HG03354 (cell line): Measurements from ENCODE around the gene TMBIM1.

ENCODE experiments used
- ATAC-seq: cut with Tn5 transposase; IDR thresholded peaks from one replicate; pipeline ENCODE4 v1.9.1; 2021; ENCODE audit warnings: mild to moderate bottlenecking; ENCODE audit not compliant: unreplicated experiment, poor library complexity, severe bottlenecking

Gene TMBIM1

DNA sequence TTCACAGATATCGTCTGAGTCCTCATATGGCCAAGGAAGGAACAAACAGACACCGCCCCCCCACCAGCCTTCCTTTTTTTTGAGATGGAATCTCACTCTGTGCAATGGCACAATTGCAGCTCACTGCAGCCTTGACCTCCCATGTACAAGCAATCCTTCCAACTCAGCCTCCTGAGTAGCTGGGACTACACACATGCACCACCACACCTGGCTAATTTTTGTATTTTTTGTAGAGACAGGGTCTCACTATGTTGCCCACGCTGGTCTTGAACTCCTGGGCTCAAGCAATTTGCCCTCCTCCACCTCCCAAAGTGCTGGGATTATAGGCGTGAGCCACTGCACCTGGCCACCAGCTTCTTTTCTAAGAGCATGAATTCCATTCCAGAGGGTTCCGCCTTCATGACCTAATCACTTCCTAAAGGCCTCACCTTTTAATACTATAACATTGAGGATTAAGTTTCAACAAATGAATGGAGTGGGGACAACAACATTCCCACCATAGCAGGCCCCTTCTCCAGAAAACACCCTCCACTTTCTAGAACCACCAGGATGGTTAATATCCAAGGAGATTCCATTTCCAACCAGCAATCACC, 2.2 kb upstream of the TMBIM1 start:
- no peak for ATAC-seq

DNA sequence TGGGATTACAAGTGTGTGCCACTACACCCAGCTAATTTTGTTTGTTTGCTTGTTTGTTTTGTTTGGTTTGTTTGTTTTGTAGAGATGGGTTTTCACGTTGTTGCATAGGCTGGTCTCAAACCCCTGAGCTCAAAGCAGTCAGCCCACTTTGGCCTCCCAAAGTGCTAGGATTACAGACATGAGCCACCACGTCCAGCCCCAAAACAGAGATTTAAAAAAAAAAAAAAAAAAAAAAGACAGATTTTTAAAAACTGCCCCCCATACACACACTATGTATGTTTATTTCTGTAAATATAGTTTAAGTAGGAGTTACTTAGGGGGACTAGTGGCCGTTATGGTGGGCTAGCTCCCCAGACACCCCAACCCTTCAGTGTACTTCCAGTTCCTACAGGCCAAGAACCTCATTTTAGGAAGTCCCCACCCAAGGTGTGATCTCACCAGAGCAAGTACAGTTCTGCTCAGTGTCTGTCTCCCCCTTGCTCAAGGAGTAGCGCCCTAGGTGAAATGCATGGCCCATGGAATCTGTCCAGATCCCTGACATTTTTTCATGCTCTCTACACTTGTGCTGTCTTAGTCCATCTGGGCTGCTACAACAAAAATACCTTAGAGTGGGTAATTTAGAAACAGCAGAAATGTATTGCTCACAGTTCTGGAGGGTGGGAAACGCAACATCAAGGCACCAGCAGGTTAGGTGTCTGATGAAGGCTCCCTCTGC, 1.6 kb upstream of the TMBIM1 start:
- no peak for ATAC-seq

DNA sequence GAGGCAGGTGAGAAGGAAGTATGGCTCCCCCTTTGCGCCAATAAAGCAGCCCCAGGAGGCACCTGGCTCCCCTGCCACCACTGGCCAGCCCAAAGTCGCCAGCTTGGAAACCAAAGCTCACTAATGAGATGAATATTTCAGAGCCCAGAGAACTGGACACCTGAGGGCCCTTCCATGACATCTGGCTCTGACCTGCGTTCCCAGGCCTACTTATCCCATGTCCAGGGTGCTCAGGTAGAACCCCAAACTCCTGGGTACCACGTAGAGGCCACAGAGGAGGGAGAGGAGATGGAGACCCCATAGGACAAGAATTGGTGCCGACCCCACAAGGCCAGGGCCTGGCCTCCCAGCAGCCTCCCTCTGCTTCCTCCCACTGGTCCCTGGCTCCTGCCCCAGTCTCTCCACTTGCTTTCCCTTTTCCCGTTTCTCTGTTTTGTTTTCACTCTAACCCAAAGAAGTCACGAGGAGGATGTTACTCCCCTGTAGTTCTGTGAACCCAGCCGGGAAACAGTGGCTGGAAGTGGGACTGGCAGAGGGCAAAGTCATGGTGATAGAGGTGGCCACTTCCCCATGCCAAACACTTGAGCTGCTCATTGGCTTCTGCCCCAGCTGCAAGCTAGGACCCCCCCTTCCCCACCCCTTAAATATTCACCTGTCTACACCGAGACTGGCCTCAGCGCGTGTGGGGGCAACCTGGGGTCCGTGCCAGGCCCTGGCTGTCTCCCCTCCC, 820 bp downstream of the TMBIM1 start:
- ATAC-seq = no peak

GRCh38 chr2:218290316-218291261, 1.7 kb downstream of the TMBIM1 start:
- peak; percentile 55 for ATAC-seq

GRCh38 chr2:218289639-218290315, 2.5 kb downstream of the TMBIM1 start:
- ATAC-seq = no peak

GRCh38 chr2:218286570-218287459, 5.5 kb downstream of the TMBIM1 start:
- peak; percentile 75 for ATAC-seq

- ATAC-seq = no peak
These were observed 6.7 kb downstream of the TMBIM1 start for GRCh38 chr2:218285604-218286003.

- peak; percentile 37 for ATAC-seq
These were observed 8.0 kb downstream of the TMBIM1 start for GRCh38 chr2:218284106-218284811.

DNA sequence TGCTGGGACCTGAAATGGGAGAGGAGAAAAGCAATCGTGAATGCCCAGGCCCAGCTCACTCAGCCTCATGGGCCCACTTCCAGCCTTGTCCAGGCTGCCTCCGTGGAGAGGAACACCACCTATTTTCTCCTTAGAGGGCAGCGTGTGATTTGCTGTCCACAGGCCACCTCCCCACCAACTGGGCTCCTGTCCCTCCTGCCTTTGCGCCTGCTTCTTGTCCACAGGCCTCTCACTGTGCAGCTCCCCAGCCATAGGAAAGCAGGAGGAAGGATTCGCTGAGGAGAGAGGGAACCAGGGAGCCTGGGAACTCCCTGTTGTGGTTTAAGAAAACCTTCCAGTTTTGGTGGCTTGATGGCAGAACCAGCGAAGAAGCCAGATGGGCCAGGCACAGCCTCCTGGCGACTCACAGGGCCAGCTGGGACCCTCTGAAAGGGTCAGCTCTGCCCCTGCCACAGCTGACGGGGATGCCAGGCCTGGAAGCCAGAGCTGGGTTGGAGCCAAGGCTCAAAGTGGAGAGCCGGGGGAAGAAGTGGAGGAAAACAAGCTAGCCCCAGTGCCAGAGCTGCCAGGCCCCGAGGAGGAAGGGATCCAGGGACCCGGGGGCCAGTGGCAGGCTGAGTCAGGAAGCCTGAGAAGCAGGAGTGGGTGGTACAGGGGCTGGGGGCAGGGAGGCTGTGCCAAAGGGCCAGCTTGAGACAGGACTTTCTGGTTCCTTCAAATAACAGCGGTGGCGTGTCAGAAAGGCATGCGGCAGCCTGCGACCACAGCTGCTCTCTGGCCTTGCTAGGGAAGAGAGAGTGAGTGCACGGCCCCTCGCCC, 9.9 kb downstream of the TMBIM1 start:
- no peak for ATAC-seq

DNA sequence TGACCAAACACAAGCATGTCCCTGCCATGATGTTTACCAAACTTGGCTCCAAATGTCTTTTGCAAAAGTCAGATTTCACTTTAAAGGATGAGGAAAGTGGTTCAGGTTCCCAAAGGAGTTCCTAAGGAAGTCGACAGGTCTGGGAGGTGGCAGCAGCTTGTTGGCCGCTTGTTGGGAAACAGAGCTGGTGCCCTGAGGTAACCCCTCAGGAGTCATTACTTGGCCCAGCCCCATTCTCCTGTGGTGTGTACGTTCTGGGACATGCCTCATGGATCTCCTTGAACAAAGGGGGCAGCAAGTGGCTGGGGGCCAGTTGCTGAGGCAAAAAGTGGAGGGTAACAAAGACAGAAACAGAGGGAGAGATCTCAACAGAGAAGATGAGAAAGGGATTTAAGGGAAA, 10.9 kb downstream of the TMBIM1 start:
- ATAC-seq = no peak

GRCh38 chr2:218280260-218280870, 11.9 kb downstream of the TMBIM1 start:
- no peak for ATAC-seq

- no peak for ATAC-seq
These were observed 13.6 kb downstream of the TMBIM1 start for GRCh38 chr2:218278531-218279360.

- ATAC-seq = no peak
These were observed 14.4 kb downstream of the TMBIM1 start for GRCh38 chr2:218277921-218278320.

DNA sequence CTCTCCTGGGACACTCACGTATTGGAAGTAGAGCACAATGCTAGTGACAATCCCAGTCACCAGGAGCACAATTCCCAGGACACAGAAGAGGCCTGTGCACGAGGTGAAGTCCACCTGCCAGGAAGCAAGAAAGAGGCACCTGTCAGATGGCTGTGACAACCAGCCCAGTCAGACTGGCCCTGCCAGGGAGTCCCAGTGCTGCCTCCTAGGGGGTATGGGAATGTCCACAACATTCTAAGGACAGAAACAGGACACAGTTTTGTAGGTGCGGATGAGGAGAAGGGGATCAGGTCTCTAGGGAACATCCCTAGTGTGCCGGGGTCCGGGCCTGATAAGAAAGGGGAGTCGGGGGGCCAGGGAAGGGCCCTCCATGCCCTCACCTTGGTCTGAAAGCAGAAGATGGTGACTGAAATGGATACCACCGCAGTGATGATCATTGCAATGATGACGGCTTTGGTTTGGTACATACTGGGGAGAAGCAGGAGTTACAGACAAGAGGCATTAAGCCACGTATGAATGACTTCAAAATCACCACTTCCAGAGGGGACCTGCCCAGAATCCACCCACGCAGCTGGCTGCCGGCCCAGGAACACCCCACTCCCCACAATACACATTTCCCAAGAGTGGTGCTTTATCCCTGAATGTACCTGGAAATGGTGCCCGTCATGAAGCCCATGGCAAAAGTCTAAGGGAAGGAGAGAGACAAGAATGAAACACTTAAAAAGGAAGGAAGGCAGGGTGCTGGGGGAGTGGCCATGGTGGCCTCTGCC, 15.1 kb downstream of the TMBIM1 start:
- no peak for ATAC-seq
